NCI-H2171 treated with DMSO at 0.1 percent for 48 hours (cell line): ENCODE results near the gene RAB11B.
"Not testable (repeated sequence)": the region's sequence is repeated elsewhere in the genome, so short reads cannot be mapped to it uniquely, and the experiment has no call there.

Source experiments
- DNase-seq: peaks from one replicate; lab custom pipeline; 2025; lab: John Stamatoyannopoulos, UW

The RAB11B gene

GRCh38 chr19:8370176-8371010, 19.8 kb upstream of the RAB11B start:
- no peak for DNase-seq

DNA sequence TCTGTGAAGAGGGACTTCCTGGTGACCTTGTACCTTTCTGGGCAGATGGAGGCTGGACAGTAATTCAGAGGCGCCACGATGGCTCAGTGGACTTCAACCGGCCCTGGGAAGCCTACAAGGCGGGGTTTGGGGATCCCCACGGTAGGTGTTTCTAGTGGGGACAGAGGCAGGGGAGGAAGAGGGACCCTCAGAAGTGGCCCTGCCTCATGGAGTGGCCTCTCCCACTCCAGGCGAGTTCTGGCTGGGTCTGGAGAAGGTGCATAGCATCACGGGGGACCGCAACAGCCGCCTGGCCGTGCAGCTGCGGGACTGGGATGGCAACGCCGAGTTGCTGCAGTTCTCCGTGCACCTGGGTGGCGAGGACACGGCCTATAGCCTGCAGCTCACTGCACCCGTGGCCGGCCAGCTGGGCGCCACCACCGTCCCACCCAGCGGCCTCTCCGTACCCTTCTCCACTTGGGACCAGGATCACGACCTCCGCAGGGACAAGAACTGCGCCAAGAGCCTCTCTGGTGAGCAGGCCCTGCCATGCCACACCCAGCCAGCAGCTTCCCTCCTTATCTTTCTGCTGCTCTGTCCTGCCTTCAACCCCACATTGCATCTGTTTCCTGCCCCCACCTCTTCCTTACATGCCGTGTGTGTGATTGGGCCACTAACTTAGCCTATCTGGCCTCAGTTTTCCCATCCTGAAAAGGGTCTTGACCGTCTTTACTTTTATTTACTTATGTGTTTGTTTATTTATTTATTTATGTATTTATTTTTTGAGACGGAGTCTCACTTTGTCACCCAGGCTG, 19.0 kb upstream of the RAB11B start:
- DNase-seq, result no peak

DNA sequence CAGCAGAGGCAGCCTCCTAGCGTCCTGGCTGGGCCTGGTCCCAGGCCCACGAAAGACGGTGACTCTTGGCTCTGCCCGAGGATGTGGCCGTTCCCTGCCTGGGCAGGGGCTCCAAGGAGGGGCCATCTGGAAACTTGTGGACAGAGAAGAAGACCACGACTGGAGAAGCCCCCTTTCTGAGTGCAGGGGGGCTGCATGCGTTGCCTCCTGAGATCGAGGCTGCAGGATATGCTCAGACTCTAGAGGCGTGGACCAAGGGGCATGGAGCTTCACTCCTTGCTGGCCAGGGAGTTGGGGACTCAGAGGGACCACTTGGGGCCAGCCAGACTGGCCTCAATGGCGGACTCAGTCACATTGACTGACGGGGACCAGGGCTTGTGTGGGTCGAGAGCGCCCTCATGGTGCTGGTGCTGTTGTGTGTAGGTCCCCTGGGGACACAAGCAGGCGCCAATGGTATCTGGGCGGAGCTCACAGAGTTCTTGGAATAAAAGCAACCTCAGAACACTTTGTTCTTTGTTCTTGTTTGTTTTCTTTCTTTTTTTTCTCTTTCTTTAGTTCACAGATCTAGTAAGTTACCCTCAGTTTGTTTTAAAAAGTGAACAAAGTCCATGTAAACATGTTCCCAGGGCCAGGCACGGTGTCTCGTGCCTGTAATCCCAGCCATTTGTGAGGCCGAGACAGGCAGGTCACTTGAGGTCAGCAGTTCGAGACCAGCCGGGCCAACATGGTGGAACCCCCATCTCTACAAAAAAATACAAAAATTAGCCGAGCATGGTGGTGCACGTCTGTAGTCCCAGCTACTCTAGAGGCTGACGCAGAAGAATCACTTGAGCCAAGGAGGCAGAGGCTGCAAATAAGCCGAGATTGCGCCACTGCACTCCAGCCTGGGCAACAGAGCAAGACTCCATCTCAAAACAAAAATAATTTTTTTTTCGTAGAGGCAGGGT, 16.0 kb upstream of the RAB11B start:
- no peak for DNase-seq

GRCh38 chr19:8375766-8376165, 14.4 kb upstream of the RAB11B start:
- DNase-seq, result not testable (repeated sequence)

- not testable (repeated sequence) for DNase-seq
Observed at GRCh38 chr19:8376373-8376974, 13.7 kb upstream of the RAB11B start.

- no peak for DNase-seq
Observed at GRCh38 chr19:8377598-8377997, 12.6 kb upstream of the RAB11B start.

DNA sequence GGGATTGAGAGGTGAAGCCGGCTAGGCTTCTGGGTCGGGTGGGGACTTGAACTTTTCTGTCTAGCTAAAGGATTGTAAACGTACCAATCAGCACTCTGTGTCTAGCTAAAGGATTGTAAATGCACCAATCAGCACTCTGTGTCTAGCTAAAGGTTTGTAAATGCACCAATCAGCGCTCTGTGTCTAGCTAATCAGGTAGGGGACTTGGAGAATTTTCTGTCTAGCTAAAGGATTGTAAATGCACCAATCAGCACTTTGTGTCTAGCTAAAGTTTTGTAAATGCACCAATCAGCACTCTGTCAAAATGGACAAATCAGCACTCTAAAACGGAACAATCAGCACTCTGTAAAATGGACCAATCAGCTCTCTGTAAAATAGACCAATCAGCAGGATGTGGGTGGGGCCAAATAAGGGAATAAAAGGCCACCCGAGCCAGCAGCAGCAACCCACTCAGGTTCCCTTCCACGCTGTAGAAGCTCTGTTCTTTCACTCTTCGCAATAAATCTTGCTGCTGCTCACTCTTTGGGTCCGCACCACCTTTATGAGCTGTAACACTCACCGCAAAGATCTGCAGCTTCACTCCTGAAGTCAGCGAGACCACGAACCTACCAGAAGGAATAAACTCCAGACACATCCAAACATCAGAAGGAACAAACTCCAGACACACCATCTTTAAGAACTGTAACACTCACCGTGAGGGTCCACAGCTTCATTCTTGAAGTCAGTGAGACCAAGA, 10.8 kb upstream of the RAB11B start:
- DNase-seq, result peak; percentile 4

DNA sequence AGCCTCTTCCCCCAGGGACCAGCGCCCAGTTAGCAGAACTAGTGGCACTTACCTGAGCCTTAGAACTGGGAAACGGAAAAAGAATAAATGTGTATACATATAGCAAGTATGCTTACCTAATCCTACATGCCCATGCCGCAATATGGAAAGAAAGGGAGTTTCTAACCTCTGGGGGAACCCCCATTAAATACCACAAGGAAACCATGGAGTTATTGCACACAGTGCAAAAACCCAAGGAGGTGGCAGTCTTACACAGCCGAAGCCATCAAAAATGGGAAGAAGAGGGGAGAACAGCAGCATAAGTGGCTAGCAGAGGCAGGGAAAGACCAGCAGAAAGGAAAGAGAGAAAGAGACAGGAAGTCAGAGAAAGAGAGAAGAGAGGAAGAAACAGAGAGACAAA, 5.6 kb upstream of the RAB11B start:
- not testable (repeated sequence) for DNase-seq

DNA sequence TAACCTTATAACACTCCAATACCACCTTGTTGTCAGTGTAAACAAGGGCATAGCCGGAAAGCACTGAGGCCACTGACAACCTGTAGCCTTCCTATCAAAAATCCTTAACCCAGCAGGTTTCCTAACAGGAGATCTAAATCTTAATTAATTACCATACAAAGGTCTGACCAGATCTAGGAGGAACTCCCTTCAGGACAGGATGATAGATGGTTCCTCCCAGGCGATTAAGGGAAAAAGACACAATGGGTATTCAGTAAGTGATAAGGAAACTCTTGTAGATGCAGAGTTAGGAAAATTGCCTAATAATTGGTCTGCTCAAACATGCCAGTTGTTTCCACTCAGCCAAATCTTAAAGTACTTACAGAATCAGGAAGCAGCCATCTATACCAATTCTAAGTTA, 5.1 kb upstream of the RAB11B start:
- DNase-seq, result not testable (repeated sequence)

DNA sequence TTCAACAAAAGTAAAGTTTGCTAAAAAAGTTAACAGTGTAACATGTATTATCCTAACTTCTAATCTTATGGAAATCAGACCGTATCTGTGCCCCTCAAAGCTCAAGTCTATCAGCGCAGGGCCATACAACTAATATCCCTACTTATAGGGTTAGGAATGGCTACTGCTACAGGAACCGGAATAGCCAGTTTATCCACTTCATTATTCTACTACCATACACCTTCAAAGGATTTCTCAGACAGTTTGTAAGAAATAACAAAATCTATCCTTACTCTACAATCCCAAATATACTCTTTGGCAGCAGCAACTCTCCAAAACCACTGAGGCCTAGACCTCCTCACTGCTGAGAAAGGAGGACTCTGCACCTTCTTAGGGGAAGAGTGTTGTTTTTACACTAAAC, 4.6 kb upstream of the RAB11B start:
- not testable (repeated sequence) for DNase-seq

- not testable (repeated sequence) for DNase-seq
Observed at GRCh38 chr19:8386419-8386818, 3.7 kb upstream of the RAB11B start.

DNA sequence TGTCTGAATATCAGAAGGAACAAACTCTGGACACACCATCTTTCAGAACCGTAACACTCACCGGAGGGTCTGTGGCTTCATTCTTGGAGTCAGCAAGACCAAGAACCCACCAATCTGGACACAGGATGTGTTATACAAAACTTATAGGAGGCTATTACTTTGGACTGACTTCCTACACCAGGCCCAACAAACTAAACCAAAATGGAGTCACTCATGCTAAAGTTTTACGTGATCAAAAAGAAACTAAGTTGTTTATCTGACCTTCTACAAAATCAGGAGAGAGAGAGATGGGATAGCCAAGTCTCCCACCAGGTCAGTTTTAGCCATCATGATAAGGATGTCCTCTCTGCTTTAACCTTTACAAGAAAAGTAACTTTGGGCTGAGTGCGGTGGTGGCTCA, 3.2 kb upstream of the RAB11B start:
- no peak for DNase-seq

DNA sequence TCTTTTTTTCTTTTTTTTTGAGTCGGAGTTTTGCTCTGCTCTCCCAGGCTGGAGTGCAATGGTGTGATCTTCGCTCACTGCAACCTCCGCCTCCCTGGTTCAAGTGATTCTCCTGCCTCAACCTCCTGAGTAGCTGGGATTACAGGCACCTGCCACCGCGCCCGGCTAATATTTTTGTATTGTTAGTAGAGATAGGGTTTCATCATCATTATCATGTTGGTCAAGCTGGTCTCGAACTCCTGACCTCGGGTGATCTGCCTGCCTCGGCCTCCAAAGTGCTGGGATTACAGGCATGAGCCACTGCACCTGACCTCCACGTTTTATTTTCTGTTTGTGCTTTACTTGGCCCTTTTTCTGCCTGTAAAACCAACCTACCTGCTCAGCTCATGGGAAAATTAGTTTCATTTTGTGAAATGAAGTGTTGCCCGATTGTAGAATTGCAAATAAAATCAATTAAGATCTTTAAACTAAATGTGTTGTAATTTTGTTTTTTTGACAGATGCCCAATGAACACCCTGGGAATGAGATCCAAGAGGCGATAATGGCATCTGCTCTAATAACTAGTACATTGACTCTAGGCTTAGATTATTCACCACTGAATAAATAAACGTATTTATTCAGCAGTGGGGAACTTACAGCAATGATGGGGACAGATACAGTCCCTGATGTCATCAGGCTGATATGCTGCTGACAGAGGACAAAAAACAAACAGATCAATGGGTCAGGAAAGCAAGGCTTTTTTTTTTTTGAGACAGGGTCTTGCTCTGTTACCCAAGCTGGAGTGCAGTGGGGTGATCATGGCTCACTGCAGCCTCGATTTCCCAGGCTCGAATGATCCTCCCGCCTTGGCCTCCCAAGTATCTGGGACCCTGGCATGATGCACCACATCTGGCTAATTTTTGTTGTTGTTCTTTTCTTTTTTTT, 2.2 kb upstream of the RAB11B start:
- DNase-seq, result no peak

DNA sequence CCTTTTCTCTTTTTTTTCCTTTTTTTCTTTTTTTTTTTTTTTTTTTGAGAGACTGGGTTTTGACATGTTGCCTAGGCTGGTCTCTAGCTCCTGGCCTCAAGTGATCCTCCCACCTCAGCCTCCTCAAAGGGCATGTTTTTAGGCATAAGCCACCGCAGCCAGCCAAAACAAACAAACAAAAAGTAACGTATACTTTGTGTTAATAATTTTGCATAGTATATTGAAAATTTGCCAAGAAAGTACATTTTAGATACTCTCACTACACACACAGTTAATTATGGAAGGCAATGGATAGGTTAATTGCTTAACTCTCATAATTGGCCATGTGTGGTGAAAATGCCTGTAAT, 1.6 kb upstream of the RAB11B start:
- DNase-seq, result no peak

DNA sequence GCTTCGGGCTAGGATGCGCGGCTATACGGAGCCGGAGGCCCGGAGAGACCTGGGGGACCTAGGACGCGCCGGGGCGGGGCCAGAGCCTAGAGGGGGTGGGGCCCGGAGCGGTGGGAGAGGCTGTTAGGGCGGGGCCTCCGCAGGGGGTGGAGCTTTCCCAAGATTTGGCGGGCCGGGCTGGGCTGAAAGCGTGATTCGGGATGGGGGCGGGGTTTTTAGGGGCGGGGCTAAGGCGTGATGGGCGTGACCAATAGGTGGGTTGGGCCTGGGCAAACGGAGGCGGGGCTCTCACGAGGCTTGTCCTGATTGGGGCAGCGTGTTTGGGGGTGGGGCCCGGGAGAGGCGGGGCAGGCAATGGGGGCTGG, 439 bp downstream of the RAB11B start:
- DNase-seq, result peak; percentile 80

- no peak for DNase-seq
Observed at GRCh38 chr19:8391198-8392016, 1.2 kb downstream of the RAB11B start.

DNA sequence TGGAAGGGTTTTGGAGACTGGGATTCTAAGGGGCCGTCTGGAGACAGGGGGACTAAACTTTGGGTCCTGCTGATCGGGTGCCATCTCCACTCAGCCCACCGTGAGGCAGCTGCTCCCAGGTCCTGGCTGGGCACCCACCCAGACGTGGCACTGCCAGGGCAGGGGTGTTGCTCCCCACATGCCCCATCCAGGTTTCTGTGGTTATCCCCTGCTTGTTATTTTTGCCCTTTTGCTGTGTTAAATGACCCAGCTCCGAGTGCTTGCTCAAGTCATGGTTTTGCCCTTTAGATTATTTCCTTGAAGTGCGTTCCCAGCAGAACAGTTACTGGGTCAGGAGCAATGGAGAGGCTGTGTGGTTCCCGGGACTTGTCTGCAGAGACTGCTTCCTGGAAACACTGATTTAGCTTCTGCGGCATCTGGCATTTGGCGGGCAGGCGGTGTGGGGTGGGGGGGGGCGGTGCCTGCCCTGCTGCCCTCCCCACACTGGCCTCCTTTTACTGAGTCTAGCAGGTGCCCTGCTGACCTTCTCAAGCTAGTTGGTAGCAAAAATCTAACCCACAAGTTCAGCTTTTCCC, 1.9 kb downstream of the RAB11B start:
- no peak for DNase-seq

GRCh38 chr19:8393192-8393870, 3.2 kb downstream of the RAB11B start:
- no peak for DNase-seq
